HepG2 (cell line): Measurements from ENCODE around the gene MPV17L2. TPM values are rescaled to one million over a fixed set of nuclear protein-coding genes. Genes with fewer than 3 reads are reported as not detected.
A peak's percentile ranks its signal among the peaks of the same experiment; 100 is the strongest.

Source experiments
- ARID4A ChIP-seq: sonication (generic); formaldehyde crosslinking; IDR thresholded peaks from 2 replicates; pipeline ENCODE4 v1.5.0; 2020; ENCODE audit warnings: mild to moderate bottlenecking, missing genetic modification reagents, borderline replicate concordance
- ARNT2 ChIP-seq: sonication (generic); formaldehyde crosslinking; IDR thresholded peaks from 2 replicates; pipeline ENCODE4 v1.8.0; 2022; ENCODE audit warnings: mild to moderate bottlenecking, low read depth, missing genetic modification reagents, moderate library complexity
- HHEX ChIP-seq: IDR thresholded peaks from 2 replicates; pipeline ENCODE4 v1.6.1; 2016; ENCODE audit warnings: control low read depth
- IRF9 ChIP-seq: sonication (generic); formaldehyde crosslinking; IDR thresholded peaks from 2 replicates; pipeline ENCODE4 v1.8.0; 2022; ENCODE audit warnings: missing genetic modification reagents, mild to moderate bottlenecking, borderline replicate concordance
- ISL2 ChIP-seq: sonication (generic); formaldehyde crosslinking; IDR thresholded peaks from 2 replicates; pipeline ENCODE4 v1.5.0; 2020; ENCODE audit warnings: missing genetic modification reagents
- NFKBIZ ChIP-seq: IDR thresholded peaks from 2 replicates; pipeline ENCODE4 v1.6.1; 2018; ENCODE audit warnings: missing genetic modification reagents, missing compliant biosample characterization
- NR1H2 ChIP-seq: sonication (generic); formaldehyde crosslinking; IDR thresholded peaks from 2 replicates; pipeline ENCODE4 v1.8.1; 2022; ENCODE audit warnings: low read depth, missing genetic modification reagents, borderline replicate concordance
- PHF8 ChIP-seq: sonication (generic); formaldehyde crosslinking; IDR thresholded peaks from 2 replicates; pipeline ENCODE4 v1.5.0; 2020; ENCODE audit warnings: missing genetic modification reagents
- TOE1 ChIP-seq: sonication (generic); formaldehyde crosslinking; IDR thresholded peaks from 2 replicates; pipeline ENCODE4 v1.4.0; 2020; ENCODE audit warnings: mild to moderate bottlenecking, missing genetic modification reagents
- ZBTB38 ChIP-seq: sonication (generic); formaldehyde crosslinking; IDR thresholded peaks from 2 replicates; pipeline ENCODE4 v1.5.1; 2020; ENCODE audit warnings: mild to moderate bottlenecking, missing genetic modification reagents
- ZMYM2 ChIP-seq: sonication (generic); formaldehyde crosslinking; IDR thresholded peaks from 2 replicates; pipeline ENCODE4 v1.8.0; 2022; ENCODE audit warnings: mild to moderate bottlenecking, missing genetic modification reagents
- ZMYM3 ChIP-seq: sonication (generic); formaldehyde crosslinking; IDR thresholded peaks from 2 replicates; pipeline ENCODE4 v1.5.1; 2020; ENCODE audit warnings: mild to moderate bottlenecking, missing genetic modification reagents
- ZNF160 ChIP-seq: sonication (generic); formaldehyde crosslinking; IDR thresholded peaks from 2 replicates; pipeline ENCODE4 v1.8.0; 2022; ENCODE audit warnings: mild to moderate bottlenecking, inconsistent platforms, missing genetic modification reagents
- ZNF337 ChIP-seq: sonication (generic); formaldehyde crosslinking; IDR thresholded peaks from 2 replicates; pipeline ENCODE4 v1.5.1; 2020; ENCODE audit warnings: missing genetic modification reagents, low read depth, mild to moderate bottlenecking, borderline replicate concordance
- ZNF572 ChIP-seq: sonication (generic); formaldehyde crosslinking; IDR thresholded peaks from 2 replicates; pipeline ENCODE4 v1.5.1; 2020; ENCODE audit warnings: mild to moderate bottlenecking, missing genetic modification reagents
- polyA plus RNA-seq, 8 experiments: library from polyadenylated mRNA; depleted of rRNA in 3 of 8; stranded (reverse) in 7 of 8; unstranded in 1 of 8; fragments of >200 nt; fragmentation: Illumina TruSeq in 4 of 8; extraction: Trizol in 4 of 8; gene quantifications; 2 replicates each; pipeline versions ENCODE4 v1.2.1 to v1.2.3, GENCODE V29; 2011 to 2016; ENCODE audit warnings: low read depth in 4 of 8, missing spikeins in 1 of 8, mixed read lengths in 1 of 8; ENCODE audit not compliant: insufficient read depth in 1 of 8
- total RNA-seq, 5 experiments: library from RNA; depleted of rRNA; stranded (reverse); fragments of >200 nt; fragmentation: Illumina TruSeq; extraction: Trizol; gene quantifications; 2 replicates each; pipeline ENCODE4 v1.2.3, GENCODE V29; 2016; ENCODE audit warnings: low read depth in 1 of 5
- TF ChIP-seq, protein P1 (sequence below): sonication (generic); formaldehyde crosslinking; conservative IDR thresholded peaks from 2 replicates; pipeline ENCODE4 v1.8.0; 2022; ENCODE audit warnings: missing genetic modification reagents
- TF ChIP-seq, protein P2 (sequence below): IDR thresholded peaks from 2 replicates; pipeline ENCODE4 v1.6.1; 2016; ENCODE audit warnings: low read depth, control low read depth
- TF ChIP-seq, protein P3 (sequence below): sonication (generic); formaldehyde crosslinking; IDR thresholded peaks from 2 replicates; pipeline ENCODE4 v1.5.1; 2020; ENCODE audit warnings: mild to moderate bottlenecking, moderate library complexity, missing genetic modification reagents

Gene MPV17L2
- total and polyA plus RNA-seq, 2 of the 13 experiments (the other 11 are each of a cell fraction or from before 2014, with no cell fraction given), result 13.6 to 16.7 TPM

DNA sequence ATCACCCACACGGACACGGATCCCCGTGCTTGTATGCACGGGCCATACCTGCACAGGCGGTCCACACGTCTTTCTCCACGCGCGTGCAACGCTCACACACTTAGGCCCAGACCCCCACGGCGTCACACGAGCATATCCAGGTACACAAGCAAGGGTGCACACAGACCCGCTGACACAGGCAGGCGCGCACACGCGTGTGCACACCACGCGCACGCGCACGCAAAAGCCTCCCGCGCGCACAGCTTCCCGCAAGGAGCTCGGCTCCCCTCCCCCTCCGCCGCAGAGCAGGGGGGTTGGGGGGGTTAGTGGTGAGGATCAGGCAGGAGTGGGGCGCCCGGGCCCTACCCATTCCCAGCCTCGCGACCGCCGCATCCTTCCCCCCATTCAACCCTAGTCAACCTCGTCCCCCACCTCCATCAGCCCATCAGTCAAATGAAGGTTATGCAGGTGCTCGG, 10.4 kb downstream of the MPV17L2 start (continued):
- TF ChIP-seq ARID4A, result peak; percentile 16; the same call in 1 of the 2 replicates
- no peak for TF ChIP-seq TOE1 (CRISPR knock-in tag)
- 0 out of 2 replicates have a peak, but pooled peaks have one; percentile 70 for TF ChIP-seq ZNF572
- TF ChIP-seq ZMYM3 (CRISPR knock-in tag), result peak; percentile 24; the same call in 1 of the 2 replicates
- no peak for TF ChIP-seq NR1H2
- TF ChIP-seq, protein P1, sequence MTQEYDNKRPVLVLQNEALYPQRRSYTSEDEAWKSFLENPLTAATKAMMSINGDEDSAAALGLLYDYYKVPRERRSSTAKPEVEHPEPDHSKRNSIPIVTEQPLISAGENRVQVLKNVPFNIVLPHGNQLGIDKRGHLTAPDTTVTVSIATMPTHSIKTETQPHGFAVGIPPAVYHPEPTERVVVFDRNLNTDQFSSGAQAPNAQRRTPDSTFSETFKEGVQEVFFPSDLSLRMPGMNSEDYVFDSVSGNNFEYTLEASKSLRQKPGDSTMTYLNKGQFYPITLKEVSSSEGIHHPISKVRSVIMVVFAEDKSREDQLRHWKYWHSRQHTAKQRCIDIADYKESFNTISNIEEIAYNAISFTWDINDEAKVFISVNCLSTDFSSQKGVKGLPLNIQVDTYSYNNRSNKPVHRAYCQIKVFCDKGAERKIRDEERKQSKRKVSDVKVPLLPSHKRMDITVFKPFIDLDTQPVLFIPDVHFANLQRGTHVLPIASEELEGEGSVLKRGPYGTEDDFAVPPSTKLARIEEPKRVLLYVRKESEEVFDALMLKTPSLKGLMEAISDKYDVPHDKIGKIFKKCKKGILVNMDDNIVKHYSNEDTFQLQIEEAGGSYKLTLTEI (CRISPR knock-in tag), result no peak
- TF ChIP-seq, protein P2, sequence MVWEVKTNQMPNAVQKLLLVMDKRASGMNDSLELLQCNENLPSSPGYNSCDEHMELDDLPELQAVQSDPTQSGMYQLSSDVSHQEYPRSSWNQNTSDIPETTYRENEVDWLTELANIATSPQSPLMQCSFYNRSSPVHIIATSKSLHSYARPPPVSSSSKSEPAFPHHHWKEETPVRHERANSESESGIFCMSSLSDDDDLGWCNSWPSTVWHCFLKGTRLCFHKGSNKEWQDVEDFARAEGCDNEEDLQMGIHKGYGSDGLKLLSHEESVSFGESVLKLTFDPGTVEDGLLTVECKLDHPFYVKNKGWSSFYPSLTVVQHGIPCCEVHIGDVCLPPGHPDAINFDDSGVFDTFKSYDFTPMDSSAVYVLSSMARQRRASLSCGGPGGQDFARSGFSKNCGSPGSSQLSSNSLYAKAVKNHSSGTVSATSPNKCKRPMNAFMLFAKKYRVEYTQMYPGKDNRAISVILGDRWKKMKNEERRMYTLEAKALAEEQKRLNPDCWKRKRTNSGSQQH, result 0 out of 2 replicates have a peak, but pooled peaks have one; percentile 14
- TF ChIP-seq PHF8 (CRISPR knock-in tag), result peak; percentile 46
- 0 out of 2 replicates have a peak, but pooled peaks have one; percentile 1 for TF ChIP-seq ZNF337 (CRISPR knock-in tag)
- TF ChIP-seq ZNF160 (CRISPR knock-in tag), result 0 out of 2 replicates have a peak, but pooled peaks have one; percentile 5
- TF ChIP-seq ZMYM2 (CRISPR knock-in tag), result peak; percentile 45; the same call in 1 of the 2 replicates
- peak; percentile 43; the same call in 1 of the 2 replicates for TF ChIP-seq ZBTB38 (CRISPR knock-in tag)
- TF ChIP-seq IRF9 (CRISPR knock-in tag), result 0 out of 2 replicates have a peak, but pooled peaks have one; percentile 23
- TF ChIP-seq NFKBIZ (CRISPR knock-in tag), result no peak
- 0 out of 2 replicates have a peak, but pooled peaks have one; percentile 52 for TF ChIP-seq ARNT2 (CRISPR knock-in tag)
- TF ChIP-seq HHEX, result no peak
- TF ChIP-seq, protein P3, sequence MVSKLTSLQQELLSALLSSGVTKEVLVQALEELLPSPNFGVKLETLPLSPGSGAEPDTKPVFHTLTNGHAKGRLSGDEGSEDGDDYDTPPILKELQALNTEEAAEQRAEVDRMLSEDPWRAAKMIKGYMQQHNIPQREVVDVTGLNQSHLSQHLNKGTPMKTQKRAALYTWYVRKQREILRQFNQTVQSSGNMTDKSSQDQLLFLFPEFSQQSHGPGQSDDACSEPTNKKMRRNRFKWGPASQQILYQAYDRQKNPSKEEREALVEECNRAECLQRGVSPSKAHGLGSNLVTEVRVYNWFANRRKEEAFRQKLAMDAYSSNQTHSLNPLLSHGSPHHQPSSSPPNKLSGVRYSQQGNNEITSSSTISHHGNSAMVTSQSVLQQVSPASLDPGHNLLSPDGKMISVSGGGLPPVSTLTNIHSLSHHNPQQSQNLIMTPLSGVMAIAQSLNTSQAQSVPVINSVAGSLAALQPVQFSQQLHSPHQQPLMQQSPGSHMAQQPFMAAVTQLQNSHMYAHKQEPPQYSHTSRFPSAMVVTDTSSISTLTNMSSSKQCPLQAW, result no peak
- TF ChIP-seq ISL2 (CRISPR knock-in tag), result 0 out of 2 replicates have a peak, but pooled peaks have one; percentile 6
